ENCODE results near the gene AHRR. TPM values are rescaled to one million over a fixed set of nuclear protein-coding genes. Genes with fewer than 3 reads are reported as not detected.

AHRR gene
- total and polyA plus RNA-seq, 2 experiments from 2014 or later, result 0.27 to 1.8 TPM

- no peaks in the 10 kb centered on the region for H3K36me3 ChIP-seq (ENCODE audit: insufficient read depth)
- Mint-ChIP-seq H3K9me3 (no peaks in the 10 kb centered on the region), H3K27me3 (ENCODE audit: insufficient read depth, low read depth, poor library complexity) (peaks cover 3% of the 10 kb centered on the region), H3K4me3 (no peak overlapping the region), H3K27ac (no peak overlapping the region), H3K36me3 (ENCODE audit: low read depth) (no peaks in the 10 kb centered on the region; the same call in 2 of the 3 replicates), H3K4me1 (peaks cover 5% of the 10 kb centered on the region)
- H3K4me3 ChIP-seq, result no peak overlapping the region
- no peak for DNase-seq (ENCODE audit: low spot score)
- H3F3A ChIP-seq (replicated peaks; ENCODE audit: low read depth), result no peaks in the 10 kb centered on the region
- H3K79me2 ChIP-seq (replicated peaks; ENCODE audit: insufficient read depth), result no peaks in the 10 kb centered on the region
- H3K27me3 ChIP-seq (ENCODE audit: insufficient read depth), result no peaks in the 10 kb centered on the region
- no peak for ATAC-seq
- peaks cover 8% of the 10 kb centered on the region for H3K9me2 ChIP-seq (ENCODE audit: insufficient read depth)
- H2AFZ ChIP-seq, result no peak overlapping the region
- TF ChIP-seq STAT1 (IDR thresholded peaks at IDR 0.05; ENCODE audit: unreplicated experiment) (no peak), ZNF114 (CRISPR knock-in tag; IDR thresholded peaks at IDR 0.05) (no peak), NANOG (IDR thresholded peaks at IDR 0.05; ENCODE audit: borderline replicate concordance) (no peak)
- no peaks in the 10 kb centered on the region for H3K4me1 ChIP-seq (ENCODE audit: insufficient read depth)
- no peak overlapping the region for H3K4me2 ChIP-seq
- H4K20me1 ChIP-seq (replicated peaks; ENCODE audit: insufficient read depth), result no peaks in the 10 kb centered on the region
- no peak overlapping the region for H3K27ac ChIP-seq (ENCODE audit: low read depth)
These were observed 105.0 kb downstream of the AHRR start for GRCh38 chr5:426392-426976.

GRCh38 chr5:427415-428087, 106.0 kb downstream of the AHRR start:
- H3F3A ChIP-seq (replicated peaks; ENCODE audit: low read depth), result no peaks in the 10 kb centered on the region
- H3K27ac Mint-ChIP-seq, result no peak overlapping the region
- H4K20me1 ChIP-seq (replicated peaks; ENCODE audit: insufficient read depth), result no peaks in the 10 kb centered on the region
- DNase-seq (ENCODE audit: low spot score) (no peak), ATAC-seq (no peak)
- no peak overlapping the region for H3K4me2 ChIP-seq
- H3K9me2 ChIP-seq (ENCODE audit: insufficient read depth), result peaks cover 8% of the 10 kb centered on the region
- H3K27ac ChIP-seq (ENCODE audit: low read depth), result no peak overlapping the region
- no peak overlapping the region for H3K4me3 ChIP-seq
- H3K36me3 ChIP-seq (ENCODE audit: insufficient read depth), result no peaks in the 10 kb centered on the region
- peaks cover 5% of the 10 kb centered on the region for H3K4me1 Mint-ChIP-seq
- no peaks in the 10 kb centered on the region for H3K79me2 ChIP-seq (replicated peaks; ENCODE audit: insufficient read depth)
- no peaks in the 10 kb centered on the region for H3K27me3 ChIP-seq (ENCODE audit: insufficient read depth)
- H3K27me3 Mint-ChIP-seq (ENCODE audit: insufficient read depth, low read depth, poor library complexity), result peaks cover 4% of the 10 kb centered on the region
- H2AFZ ChIP-seq, result no peak overlapping the region
- H3K9me3 Mint-ChIP-seq, result no peaks in the 10 kb centered on the region
- no peaks in the 10 kb centered on the region; the same call in 2 of the 3 replicates for H3K36me3 Mint-ChIP-seq (ENCODE audit: low read depth)
- H3K4me3 Mint-ChIP-seq, result no peak overlapping the region
- no peaks in the 10 kb centered on the region for H3K4me1 ChIP-seq (ENCODE audit: insufficient read depth)
- TF ChIP-seq EZH2 (IDR thresholded peaks at IDR 0.05; ENCODE audit: low read depth, unreplicated experiment) (no peak), ETS1 (IDR thresholded peaks at IDR 0.05) (no peak), NANOG (IDR thresholded peaks at IDR 0.05; ENCODE audit: borderline replicate concordance) (no peak), STAT1 (IDR thresholded peaks at IDR 0.05; ENCODE audit: unreplicated experiment) (no peak), ZNF331 (CRISPR knock-in tag; IDR thresholded peaks at IDR 0.05; ENCODE audit: low read depth) (no peak), CREB1 (CRISPR knock-in tag; IDR thresholded peaks at IDR 0.05; ENCODE audit: low read depth) (no peak), EZH2phosphoT487 (IDR thresholded peaks at IDR 0.05; ENCODE audit: unreplicated experiment) (no peak), CTCF (conservative IDR thresholded peaks at IDR 0.05; ENCODE audit: low read depth in 2 of 2) (no peak), REST (IDR thresholded peaks at IDR 0.05; ENCODE audit: unreplicated experiment) (no peak)
